Right kidney (tissue), 1 donor: ENCODE results near the gene KHSRP.
"Not testable (repeated sequence)": the region's sequence is repeated elsewhere in the genome, so short reads cannot be mapped to it uniquely, and the experiment has no call there.

Experiments
- DNase-seq: peaks from one replicate; pipeline ENCODE4 v3.0.0-alpha.2; 2016

The KHSRP gene

DNA sequence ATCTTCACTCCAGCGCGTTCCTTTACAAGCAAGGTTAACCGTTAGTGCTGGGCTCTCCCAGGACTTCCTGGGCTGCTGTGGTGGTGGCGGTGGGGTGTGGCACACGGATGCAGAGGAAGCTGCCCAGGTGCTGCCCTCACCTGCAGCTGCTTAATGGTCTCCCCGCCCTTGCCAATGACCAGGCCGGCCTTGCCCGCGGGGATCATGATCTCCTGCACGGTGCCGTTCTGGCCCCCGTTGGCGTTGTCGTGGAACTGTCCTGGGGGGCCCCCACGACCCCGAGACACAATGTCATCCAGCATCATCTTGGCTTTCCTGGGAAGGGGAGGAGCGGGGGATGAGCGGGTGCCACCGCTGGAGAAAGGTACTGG, 6.1 kb downstream of the KHSRP start:
- no peak for DNase-seq

DNA sequence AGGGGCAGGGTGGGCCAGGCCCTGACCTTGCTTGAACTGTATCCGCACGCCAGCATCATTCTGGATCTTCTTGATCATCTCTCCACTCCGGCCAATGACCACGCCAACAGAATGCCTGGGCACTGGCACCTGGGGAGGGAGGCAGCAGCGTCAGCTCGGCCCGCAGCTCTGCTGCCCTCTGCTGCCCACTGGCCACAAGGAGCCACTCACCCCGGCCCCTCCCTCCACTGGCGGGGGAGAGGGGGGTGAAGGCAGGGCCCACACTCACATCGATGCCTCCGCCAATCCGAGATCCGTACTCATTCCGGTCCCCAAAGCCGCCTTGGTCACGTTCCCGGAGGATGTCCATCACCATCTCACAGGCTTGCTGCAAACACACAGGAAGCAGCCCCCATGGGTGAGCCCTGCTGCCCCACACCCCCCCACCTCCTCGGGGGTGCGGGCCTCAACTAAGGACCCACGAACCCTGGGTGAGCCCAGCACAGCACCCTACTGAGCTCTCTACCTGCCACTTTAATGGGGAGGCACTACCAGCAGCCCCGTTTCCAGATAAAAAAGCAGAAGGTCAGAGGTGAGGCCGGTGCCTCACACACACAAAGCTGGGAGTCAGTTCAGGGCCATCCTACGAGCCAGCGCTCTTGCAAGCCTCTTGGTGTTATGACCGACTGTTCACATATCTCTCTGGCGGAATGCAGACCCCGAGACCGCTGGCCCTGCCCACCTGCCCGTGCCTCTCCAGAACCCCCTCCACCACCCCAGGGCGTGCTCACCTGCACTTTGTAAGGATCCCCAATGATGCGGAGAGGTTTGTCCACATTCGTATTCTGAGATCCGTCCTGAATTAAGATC, 6.7 kb downstream of the KHSRP start:
- no peak for DNase-seq

DNA sequence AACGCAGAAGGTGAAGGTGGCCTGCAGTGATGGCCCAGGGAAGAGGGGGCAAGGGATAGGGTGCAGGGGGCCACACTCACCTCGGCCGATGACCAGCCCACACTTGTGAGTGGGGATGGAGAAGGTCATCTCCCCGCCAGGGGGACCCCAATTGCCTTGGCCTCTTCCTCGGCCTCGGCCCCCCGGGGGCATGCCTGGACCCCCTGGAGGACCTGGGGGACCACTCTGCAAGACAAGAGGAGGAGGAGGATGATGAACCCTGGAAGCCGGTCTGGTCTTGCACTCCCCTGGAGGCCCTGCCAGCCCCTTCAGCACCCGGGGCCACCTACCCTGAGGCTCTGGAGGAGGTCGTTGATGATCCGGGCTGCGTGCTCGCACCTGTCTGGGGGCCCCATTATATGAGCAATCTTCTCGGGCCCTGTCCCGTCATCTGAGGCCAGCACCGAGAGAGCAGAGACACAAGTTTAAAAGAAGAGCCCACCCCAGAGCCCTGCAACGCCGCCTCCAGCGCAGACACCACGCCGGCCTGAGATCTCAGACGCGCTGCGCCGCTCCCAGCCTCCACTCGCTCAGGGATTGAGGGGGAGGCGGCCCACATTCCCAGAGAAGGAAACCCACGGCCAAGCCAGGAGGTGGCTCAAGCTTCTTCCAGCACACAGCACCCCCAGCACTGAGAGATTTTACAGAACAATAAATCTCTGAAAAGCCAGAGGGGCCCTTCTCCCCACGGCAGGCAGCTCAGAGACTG, 7.8 kb downstream of the KHSRP start:
- DNase-seq, result no peak

DNA sequence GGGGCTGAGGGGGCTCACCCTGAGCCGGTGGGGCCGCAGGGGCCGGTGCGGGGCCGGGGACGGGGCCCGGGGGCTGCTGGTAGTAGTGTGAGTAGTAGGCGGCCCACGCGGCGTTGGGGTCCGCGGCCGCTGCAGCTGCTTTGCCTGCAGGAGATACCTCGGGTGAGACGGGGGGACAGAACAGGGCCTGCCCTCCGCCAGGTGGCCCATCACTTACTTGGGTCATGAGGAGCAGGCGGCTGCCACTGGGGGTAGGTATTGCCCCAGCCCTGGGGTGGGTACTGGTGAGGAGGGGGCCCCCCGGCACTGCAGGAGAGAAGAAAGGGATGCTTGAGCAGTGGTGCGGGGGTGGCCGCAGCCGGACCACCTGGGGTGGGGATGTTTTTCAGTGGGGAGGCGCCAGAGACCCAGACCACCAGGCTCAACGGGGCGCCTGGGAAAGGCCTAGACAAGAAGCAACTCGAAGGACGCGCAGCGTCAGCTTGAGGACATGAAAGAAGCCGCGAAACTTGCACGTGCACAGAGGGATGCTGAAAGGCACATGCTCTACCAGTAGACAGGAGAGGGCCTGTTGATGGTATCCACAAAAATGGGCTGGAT, 8.9 kb downstream of the KHSRP start:
- DNase-seq, result no peak

DNA sequence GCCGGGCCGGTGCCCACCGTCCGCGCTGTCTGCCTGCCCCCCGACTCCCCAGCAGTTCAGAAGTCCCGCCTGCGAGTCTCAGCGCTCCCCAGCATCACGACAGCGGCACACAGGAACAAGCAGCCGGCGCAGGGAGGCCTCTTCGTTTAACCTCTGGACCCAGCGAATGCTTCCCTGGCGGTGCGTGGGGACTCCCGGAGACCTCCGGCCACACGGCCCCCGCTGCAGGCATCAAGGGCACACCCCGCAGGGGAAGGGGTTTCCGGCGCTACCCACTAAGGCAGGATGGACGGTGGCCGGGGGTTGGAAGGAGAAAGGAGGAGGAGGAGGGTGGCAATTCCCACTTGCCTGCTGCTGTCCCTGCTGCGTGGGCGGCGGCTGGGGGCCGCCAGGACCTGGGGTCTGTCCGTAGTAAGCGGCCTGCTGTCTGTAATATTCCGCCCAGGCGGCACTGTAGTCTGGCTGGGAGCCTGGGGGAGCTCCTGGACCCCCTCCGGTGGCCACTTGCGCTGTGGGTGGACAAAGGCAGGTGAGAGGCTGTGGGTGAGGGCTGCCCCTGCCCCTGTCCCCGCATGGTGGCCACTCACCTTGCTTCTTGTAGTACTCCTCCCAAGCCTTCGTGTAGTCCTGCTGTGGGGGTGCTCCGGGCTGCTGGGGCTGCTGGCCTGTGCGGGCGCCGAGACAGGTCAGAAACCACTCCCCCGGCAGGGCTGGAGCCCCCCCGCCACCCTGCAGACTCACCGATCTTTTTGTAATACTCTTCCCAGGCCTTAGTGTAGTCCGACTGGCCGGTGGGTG, 9.6 kb downstream of the KHSRP start:
- no peak for DNase-seq

- peak; percentile 23 for DNase-seq
Measured at GRCh38 chr19:6413721-6414643, 10.6 kb downstream of the KHSRP start.

- DNase-seq, result no peak
Measured at GRCh38 chr19:6413291-6413690, 11.3 kb downstream of the KHSRP start.

DNA sequence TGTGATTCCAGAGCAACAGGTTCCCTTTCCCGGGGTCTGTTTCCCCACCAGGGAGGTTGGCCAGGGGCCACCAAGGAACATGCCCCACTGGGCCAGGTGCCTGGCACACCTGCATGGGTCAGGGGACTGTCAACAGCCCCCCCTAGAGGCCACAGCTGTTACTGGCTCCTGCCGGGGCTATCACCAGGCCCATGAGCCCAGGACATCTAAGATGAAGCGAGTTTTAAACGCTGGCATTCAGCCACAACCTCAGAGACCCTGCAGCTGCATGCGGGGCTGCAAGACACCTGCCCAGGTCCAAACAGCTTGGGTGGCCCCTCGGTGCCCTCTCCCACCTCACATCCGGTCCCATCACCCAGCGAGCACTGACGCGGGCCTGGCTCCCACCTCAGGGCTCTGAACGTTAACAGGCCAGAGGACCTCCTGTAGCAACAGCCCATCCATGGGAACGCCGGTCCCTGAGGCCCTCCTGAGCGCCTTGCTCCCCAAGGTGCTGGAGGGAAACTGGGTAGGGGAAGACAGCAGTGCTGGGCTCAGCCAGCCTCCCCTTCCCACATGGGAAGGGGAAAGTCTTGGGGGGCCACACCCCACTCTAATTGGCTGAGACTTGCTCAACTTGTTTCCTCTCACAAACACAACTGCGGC, 12.0 kb downstream of the KHSRP start:
- DNase-seq, result peak; percentile 47

GRCh38 chr19:6412061-6412446, 12.6 kb downstream of the KHSRP start:
- DNase-seq, result no peak

DNA sequence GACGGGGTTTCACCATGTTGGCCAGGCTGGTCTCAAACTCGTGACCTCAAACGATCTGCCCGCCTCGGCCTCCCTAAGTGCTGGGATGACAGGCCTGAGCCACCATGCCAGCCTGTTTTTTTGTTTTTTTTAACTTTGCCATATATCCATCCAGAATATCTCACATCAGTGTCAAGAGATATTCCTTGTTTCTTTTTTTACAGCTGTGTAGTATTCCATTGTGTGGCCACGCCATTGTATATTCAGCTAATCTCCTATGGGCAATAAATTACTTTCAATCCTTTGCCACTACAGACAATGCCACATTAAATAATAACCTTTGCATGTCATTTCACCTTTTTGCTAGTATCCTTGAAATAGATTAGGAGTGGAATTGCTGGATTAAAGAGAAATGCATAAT, 15.3 kb downstream of the KHSRP start:
- DNase-seq, result no peak

DNA sequence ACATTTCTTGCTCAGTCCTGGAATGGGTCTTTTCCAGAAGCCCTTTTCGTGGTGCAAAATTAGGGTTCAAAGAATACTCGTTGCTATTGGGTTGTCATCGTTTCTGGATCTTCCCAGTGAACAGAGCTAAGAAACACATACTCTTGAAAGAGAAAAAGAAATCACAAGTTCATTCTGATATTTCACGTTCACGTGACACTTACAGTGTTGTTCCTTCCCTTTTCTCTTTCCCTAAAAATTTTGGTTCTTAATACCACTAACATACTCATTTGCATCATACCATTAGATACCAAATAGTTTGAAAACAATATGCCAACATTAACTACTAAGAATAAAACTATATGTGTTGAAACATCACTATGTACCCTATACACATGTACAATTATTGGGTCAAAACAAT, 18.2 kb downstream of the KHSRP start:
- DNase-seq, result no peak

DNA sequence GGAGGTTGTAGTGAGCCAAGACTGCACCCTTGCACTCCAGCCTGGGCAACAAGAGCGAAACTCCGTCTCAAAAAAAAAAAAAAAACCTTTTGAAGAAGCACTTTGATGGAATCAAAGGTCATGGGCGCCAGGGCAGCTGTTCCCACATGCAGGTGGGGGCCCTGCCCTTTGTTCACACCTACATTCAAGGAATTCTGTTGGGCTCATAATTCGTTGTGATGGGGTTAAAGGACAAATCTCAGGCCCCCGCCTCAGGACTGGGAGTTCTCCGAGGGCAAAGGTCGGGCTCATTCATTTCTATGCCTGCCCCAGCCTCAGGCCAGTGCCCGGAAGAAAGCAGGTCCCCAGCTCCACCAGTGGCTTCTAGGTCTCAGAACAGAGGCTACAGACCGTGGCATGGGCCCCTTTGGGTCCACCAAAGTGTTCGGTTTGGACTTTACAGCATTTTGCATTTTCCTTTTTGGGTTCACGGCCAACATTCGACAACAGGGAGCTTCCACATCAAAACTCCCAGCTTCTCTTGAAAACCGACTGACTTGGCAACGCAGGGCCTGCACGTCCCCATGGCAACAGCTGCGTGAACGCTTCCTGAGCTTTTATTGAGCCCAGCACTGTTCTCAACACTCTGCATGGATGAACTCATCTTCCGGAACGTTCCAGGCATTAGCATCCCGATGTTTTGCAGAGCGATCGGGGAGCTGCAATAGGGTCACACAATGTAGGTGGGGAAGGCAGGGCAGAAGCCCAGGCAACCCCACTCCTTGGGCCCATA, 21.6 kb downstream of the KHSRP start:
- DNase-seq, result peak; percentile 51

GRCh38 chr19:6402058-6402457, 22.6 kb downstream of the KHSRP start:
- no peak for DNase-seq

DNA sequence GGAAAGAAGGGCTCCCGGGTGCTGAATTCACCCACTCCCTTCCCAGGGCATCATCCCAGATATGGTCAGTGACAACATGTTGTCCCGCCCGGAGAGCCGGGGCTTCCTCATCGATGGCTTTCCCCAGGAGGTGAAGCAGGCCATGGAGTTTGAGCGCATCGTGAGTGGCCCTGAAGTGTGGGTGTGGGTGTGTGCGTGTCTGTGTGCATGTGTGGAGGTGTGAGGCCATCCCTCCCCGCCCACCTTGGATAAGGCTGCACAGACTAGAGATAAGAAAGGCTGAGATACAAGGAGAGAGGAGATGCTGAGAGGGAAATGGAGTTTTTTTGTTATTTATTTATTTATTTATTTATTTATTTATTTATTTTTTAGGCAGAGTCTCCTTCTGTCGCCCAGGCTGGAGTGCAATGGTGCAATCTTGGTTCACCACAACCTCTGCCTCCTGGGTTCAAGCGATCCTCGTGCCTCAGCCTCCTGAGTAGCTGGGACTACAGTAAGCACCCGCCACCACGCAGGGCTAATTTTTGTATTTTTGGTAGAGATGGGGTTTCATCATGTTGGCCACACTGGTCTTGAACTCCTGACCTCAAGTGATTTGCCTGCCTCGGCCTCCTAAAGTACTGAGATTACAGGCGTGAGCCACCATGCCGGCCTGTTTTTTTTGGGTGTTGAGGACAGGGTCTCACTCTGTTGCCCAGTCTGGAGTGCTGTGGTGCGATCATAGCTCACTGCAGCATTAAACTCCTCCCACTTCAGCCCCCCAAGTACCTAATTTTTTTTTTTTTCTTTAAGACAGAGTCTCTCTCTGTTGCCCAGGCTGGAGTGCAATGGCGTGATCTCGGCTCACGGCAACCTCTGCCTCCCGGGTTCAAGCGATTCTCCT, 24.3 kb downstream of the KHSRP start:
- DNase-seq, result not testable (repeated sequence)

- DNase-seq, result no peak
Measured at GRCh38 chr19:6396305-6396704, 28.3 kb downstream of the KHSRP start.

DNA sequence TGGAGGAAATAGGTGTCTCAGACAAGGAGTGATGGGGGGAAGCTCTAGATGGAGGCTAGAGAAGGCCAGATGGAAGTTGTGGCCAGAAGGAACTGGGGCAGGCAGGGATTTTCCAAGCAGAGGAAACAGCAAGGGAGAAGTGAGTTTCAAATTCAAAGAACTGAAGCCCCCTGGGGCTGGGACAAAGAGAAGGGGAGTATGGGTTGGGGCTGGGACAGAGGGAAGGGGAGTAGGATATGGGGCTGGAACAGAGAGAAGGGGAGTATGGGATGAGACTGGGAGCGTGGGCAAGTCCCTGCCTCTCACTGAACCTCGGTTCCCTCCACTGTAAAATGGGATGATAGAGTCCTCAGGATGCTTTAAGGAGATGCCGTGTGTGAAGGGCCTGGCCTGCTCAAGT, 29.8 kb downstream of the KHSRP start:
- no peak for DNase-seq

GRCh38 chr19:6393983-6394412, 30.6 kb downstream of the KHSRP start:
- no peak for DNase-seq

DNA sequence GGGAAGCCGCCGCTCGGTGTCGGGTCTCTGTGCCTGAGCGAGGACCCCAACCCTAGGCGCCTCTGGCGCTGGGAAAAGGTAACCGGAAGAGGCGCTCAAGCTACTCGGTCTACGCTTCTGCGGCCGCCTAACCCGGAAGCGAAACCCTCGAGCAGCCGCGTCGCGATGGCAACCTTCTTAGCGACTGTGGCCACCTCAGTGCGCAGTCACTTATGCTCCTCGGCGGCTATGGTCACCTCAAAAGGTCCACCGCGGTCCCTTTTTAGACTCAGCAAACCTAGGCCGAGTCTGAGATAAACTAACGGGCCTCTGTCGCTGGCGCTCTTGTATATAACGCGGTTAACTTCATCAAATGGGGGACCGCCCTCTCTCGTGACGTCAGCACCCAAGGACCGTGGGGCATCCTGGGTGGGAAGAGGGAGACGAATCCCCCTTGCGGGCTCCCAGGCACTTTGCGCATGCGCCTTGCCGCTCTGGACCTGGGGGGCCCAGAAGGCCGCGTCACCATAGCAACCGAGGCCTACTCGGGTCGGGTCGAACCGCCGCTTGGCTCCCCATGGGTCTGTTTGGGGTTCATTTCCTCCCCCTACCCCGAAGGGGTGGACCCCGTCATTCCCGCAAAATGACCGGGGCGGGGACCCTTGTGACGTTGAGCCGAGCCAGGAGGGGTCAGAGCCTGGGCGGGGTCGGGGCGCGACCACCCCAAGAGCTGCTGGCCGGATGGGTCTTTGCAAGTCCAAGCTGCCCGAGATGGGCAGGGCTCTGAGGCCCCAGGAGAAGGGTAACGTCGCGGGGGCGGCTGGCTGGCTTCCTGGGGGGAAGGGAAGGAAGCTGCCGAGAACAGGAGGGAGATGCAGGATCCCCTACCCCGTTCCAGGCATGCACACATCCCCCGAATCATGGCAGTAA, 31.3 kb downstream of the KHSRP start, which contains the start of gene GTF2F1:
GTF2F1 (minus strand) TSS at position 91 of the 909 bp plus-strand sequence. CDS start 169 bp downstream, outside the sequence.
- DNase-seq, result peak; percentile 100
